Left colon (tissue), 2 donors: ENCODE measurements around the gene PHF13. TPM values are rescaled to one million over a fixed set of nuclear protein-coding genes. Genes with fewer than 3 reads are reported as not detected.
"Not testable (repeated sequence)": the region's sequence is repeated elsewhere in the genome, so short reads cannot be mapped to it uniquely, and the experiment has no call there.

Experiments used
- ATAC-seq: fragments of 200-7000 bp; cut with Tn5 transposase; one replicate; pipeline ENCODE4 v1.9.1; 2020; ENCODE audit warnings: mild to moderate bottlenecking, moderate library complexity
- DNase-seq, 2 donors: peaks; one replicate each; pipeline ENCODE4 v3.0.0-alpha.2; 2020
- intact Hi-C, 2 donors: fragments of 100-400 bp; cut with DNase I in 1 of 2; cut with micrococcal nuclease in 1 of 2; formaldehyde crosslinking; loops; one replicate each; pipeline versions ENCODE4 v1.11.2 to v1.14.0; 2022; cut with DNase I, micrococcal nuclease
- total RNA-seq, 2 donors: library from RNA; stranded (reverse); fragmentation: NEBNext Ultra II Directional; extraction: Animal tissue kit (Norgen Biotek cat#: 25700); gene quantifications; one replicate each; pipeline ENCODE4 v1.2.1, GENCODE V29; 2021
- donor health status: DM: no; HTN: no; CAD: no.
- donor health status: DM: yes; HTN: yes; CAD: no.

Gene PHF13
- total RNA-seq, 2 donors from 2014 or later = 6.7 to 11.2 TPM

GRCh38 chr1:6599141-6599975 is 14.2 kb upstream of the PHF13 start:
- intact Hi-C loops = no loop called here
- DNase-seq = peak in 1 of 2 donors; percentile 45
- no peak for ATAC-seq

GRCh38 chr1:6599991-6600390 is 13.5 kb upstream of the PHF13 start:
- DNase-seq, ATAC-seq, intact Hi-C loops: not testable (repeated sequence)

DNA sequence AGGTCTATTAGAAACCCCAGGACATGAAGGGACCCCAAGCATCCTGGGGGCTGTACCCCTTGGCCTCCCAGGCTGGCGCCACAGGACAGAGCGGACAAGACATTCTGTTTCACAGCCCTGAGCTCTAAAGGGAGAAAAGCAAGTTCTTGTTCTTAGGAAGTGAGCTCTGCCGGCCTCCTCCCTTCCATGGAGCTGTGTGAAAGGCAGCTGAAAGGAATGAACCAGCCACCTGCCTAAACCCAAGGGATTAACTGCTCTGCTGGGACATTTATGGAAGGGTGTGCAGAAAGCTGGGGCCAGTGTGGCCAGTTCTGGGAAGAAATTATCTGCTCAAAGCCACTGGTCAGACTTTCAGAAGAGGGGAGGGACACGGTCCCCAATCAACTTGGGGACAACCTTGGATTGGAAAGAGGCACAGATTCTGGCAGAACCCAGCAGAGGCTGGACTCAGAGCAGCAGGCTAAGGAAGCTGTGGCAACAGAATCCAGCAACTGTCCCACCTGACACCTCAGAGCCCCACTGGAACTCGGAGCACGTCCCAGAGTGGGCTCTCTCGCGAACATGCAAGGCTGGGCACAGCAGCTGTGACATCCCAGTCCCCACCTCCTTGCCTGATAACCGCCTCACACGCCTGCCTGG is 13.0 kb upstream of the PHF13 start:
- intact Hi-C loops = no loop called here
- ATAC-seq (peak; percentile 6), DNase-seq (no peak)

- ATAC-seq = peak; percentile 45
- intact Hi-C loops = no loop called here
- peak; percentile 62 to 85 for DNase-seq
These were observed 12.2 kb upstream of the PHF13 start for GRCh38 chr1:6601049-6601922.

DNA sequence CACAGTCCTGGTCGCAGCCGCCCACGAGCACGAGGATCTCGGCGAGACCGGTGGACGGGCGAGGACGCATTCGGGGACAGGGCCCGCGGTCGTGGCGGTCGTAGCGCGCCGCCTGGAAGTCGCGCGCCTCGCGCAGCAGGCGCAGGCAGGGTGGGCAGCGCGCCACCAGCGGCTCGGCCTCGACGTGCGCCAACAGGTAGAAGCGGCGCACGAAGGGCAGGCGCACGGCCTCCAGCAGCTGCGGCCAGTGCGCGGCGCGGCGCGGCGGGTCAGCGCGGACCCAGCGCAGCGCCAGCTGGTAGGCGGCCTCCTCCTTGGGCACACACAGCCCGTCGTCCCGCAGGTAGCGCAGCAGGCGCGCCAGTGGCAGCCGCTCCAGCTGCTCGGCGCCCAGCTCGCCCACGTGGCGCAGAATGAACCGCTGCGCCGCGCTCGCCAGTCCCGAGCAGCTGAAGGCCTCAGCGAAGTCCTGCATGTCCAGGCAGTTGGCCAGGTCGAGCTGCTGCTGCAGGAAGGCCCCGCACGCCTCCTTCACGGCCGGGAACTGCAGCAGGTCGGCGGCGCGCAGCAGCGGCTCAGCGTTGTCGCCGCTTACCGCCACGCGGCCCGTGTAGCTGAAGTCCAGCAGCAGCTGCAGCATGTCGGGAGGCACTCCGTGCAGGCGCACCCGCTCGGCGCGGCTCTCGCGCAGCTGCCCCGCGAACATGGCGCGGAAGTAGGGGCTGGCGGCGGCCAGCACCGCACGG is 11.4 kb upstream of the PHF13 start:
- ATAC-seq = peak; percentile 51
- intact Hi-C loops = no loop called here
- peak in 1 of 2 donors; percentile 60 for DNase-seq

- peak; percentile 75 for ATAC-seq
- DNase-seq = peak; percentile 86 to 87
- intact Hi-C loops = no loop called here
These were observed 10.8 kb upstream of the PHF13 start, which contains the start of gene KLHL21 for GRCh38 chr1:6602669-6603237. KLHL21 (minus strand) TSS chr1:6602869; CDS start chr1:6602817, 52 bp downstream.

DNA sequence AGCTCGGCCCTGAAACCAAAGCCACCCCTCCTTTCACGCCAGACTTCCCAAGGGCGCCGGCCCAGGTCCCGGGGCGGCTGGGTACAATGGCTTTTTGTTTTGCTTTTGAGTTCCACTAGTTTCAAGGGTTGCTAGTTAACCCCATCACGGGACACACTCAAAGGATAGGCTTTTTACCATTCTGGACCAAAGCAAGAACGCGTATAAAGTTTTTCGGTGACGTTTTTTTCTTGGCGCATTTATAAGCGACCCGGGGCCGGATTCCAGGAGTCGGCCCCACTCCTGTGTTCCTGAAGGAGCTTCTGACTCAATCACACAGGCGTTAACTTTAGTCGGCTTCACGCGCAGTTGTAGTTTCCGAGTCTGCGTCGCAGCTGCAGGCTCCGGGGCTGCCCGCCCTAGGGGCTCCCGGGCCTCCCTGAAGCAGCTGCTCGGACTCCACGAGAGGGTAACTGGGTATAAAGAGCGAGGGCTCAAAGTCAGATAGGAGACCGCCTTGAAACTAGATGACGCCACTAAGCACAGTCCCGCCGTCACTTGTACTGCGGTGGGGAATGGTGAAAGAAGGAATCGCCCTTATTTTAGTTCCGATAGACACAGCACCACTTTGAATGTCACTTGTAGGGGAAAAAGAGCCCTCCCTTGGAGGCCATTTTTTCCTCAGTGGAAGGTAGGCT is 10.2 kb upstream of the PHF13 start:
- peak; percentile 38 for ATAC-seq
- intact Hi-C loops = no loop called here

DNA sequence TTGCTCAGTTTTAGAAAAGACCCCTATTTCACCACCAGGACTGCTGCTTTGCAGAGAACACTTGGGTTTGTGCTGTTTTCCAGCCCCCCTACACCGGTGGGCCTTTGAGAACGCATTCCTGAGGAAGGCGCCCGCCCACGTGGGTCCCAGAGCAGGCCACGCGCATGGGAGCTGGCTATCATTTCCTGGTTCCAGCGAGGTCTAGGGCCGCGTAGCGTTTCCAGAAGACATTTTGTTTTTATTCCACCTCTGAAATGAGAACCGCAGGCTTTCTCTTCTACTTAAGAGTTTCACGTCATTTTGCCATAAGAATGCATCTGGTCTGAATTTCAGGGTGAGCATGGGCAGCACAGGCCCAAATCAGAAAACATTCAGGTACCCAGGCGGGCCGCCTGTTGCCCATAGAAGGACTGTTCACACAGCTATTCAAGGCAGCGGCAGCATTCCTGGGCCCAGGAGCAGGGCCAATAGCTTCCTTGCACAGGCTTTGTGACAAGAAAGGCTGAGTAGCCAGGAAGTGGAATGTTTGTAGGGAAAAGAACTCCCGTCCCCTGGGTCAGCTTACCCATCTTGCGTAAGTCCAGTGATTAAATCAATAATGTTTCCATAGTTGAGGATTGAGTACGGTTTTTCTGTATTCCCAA is 9.5 kb upstream of the PHF13 start:
- ATAC-seq (no peak), DNase-seq (peak; percentile 55 to 65)
- intact Hi-C loops = no loop called here

More for the DNA sequence above, 10.2 kb upstream of the PHF13 start:
- DNase-seq = peak in 1 of 2 donors; percentile 62

GRCh38 chr1:6612641-6613360 is 730 bp upstream of the PHF13 start:
- ATAC-seq = peak; percentile 52
- peak; percentile 70 to 71 for DNase-seq

GRCh38 chr1:6614019-6614928 is 743 bp downstream of the PHF13 start:
- peak; percentile 8 for ATAC-seq
- intact Hi-C loops = no loop called here
- DNase-seq = peak; percentile 60 to 76

More at GRCh38 chr1:6612641-6613360, 730 bp upstream of the PHF13 start:
- intact Hi-C loops = no loop called here

- ATAC-seq (no peak), DNase-seq (peak in 1 of 2 donors; percentile 36)
- intact Hi-C loops = no loop called here
These were observed 1.6 kb downstream of the PHF13 start for GRCh38 chr1:6614929-6615785.

- no peak for DNase-seq
- ATAC-seq = no peak
- intact Hi-C loops = no loop called here
These were observed 5.5 kb downstream of the PHF13 start for GRCh38 chr1:6619045-6619444.

DNA sequence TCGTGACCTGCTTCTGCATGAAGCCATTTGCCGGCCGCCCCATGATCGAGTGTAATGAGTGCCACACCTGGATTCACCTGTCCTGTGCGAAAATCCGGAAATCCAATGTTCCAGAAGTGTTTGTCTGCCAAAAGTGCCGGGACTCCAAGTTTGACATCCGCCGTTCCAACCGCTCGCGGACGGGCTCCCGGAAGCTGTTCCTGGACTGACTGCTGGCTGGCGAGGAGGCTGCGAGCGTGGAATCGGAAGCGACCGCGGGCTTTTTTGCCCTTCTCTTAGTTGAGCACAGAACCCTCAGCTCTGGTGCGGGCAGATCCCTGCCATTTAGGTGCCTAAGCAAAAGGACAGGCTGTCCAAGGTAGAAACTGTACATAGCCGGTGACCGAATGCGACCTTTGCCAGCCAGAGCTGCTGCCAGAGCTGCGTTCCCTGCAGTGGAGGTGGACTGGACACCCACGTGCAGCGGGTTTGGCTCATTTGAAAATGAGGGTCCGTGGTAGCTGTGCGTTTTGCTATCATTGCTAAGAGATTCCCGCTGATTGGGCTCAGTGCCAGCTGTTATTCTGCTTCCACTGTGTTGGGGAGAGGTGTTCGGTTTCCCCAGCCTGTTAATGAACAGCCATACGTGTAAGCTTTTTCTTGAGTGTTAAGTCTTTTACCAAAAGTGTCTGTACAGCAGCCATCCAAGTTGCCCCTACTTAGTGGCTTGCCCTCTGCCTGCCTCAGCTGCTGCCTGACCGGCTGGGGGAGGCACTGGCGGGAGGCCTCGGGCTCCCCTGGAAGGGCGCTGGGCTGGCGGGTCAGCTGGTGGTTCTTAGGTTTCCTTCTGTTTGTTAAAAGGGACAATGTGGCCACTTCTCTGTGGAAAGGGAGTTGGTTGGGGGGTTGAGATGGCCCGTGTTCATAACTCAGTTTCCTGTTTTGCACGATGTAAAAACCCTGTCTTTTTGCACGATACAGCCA is 8.2 kb downstream of the PHF13 start:
- DNase-seq (no peak), ATAC-seq (no peak)
- intact Hi-C loops = no loop called here
